K562 (cell line): Measurements from ENCODE around the gene PHOSPHO1. TPM values are rescaled to one million over a fixed set of nuclear protein-coding genes. Genes with fewer than 3 reads are reported as not detected.

Experiments
- BACH1 ChIP-seq: fragments of 200-800 bp; sonication (Bioruptor generic); IDR thresholded peaks from 2 replicates; pipeline ENCODE4 v1.6.1; 2016; ENCODE audit warnings: missing genetic modification characterization, missing compliant biosample characterization
- CHAMP1 ChIP-seq: fragments of 450-650 bp; IDR thresholded peaks from 2 replicates; pipeline ENCODE4 v1.6.1; 2016; ENCODE audit warnings: mild to moderate bottlenecking
- DIDO1 ChIP-seq: fragments of 450-650 bp; IDR thresholded peaks from 2 replicates; pipeline ENCODE4 v1.6.1; 2016; ENCODE audit warnings: low read depth, missing biosample characterization, missing genetic modification characterization
- DPF2 ChIP-seq: fragments of 450-650 bp; IDR thresholded peaks from 2 replicates; pipeline ENCODE4 v1.6.1; 2016
- E2F4 ChIP-seq: sonication (generic); formaldehyde crosslinking; IDR thresholded peaks from 2 replicates; pipeline ENCODE4 v1.8.0; 2022; ENCODE audit warnings: mild to moderate bottlenecking, low read depth, missing genetic modification reagents
- HEY1 ChIP-seq: fragments of 250-450 bp; sonication (Bioruptor Pico); IDR thresholded peaks from 2 replicates; pipeline ENCODE4 v1.5.0; 2020; ENCODE audit warnings: mild to moderate bottlenecking, moderate library complexity, borderline replicate concordance
- PHF21A ChIP-seq: fragments of 450-650 bp; IDR thresholded peaks from 2 replicates; pipeline ENCODE4 v1.6.1; 2017; ENCODE audit warnings: low read depth, borderline replicate concordance
- RBM25 ChIP-seq: fragments of 200-400 bp; formaldehyde crosslinking; IDR thresholded peaks from 2 replicates; pipeline ENCODE4 v1.6.1; 2018; ENCODE audit warnings: low read length, low read depth, moderate library complexity; ENCODE audit not compliant: severe bottlenecking
- RBM39 ChIP-seq: fragments of 200-400 bp; formaldehyde crosslinking; optimal IDR thresholded peaks from 2 replicates; pipeline ENCODE3; 2018; ENCODE audit warnings: low read depth, low read length
- RNF2 ChIP-seq: sonication (generic); IDR thresholded peaks from 2 replicates; pipeline ENCODE4 v1.6.1; 2016
- SMARCA5 ChIP-seq: fragments of 450-650 bp; IDR thresholded peaks from 2 replicates; pipeline ENCODE4 v1.6.1; 2016
- TSC22D4 ChIP-seq: fragments of 450-650 bp; IDR thresholded peaks from 2 replicates; pipeline ENCODE4 v1.6.1; 2016; ENCODE audit warnings: missing genetic modification characterization, missing biosample characterization, control low read depth
- ZNF134 ChIP-seq: fragments of 250-450 bp; sonication (Bioruptor Pico); conservative IDR thresholded peaks from 2 replicates; pipeline ENCODE4 v1.4.0; 2020
- ZNF175 ChIP-seq: fragments of 200-800 bp; sonication (Bioruptor generic); IDR thresholded peaks from 2 replicates; pipeline ENCODE4 v1.6.1; 2016; ENCODE audit warnings: low read depth, mild to moderate bottlenecking, missing genetic modification characterization, missing compliant biosample characterization
- ZNF239 ChIP-seq: fragments of 250-450 bp; sonication (Bioruptor Pico); IDR thresholded peaks from 2 replicates; pipeline ENCODE4 v1.4.0; 2020; ENCODE audit warnings: mild to moderate bottlenecking
- ZNF561 ChIP-seq: fragments of 450-650 bp; formaldehyde crosslinking; conservative IDR thresholded peaks from 2 replicates; pipeline ENCODE4 v1.4.0; 2020; ENCODE audit warnings: mild to moderate bottlenecking, moderate library complexity
- ZNF764 ChIP-seq: fragments of 250-450 bp; sonication (Bioruptor Pico); IDR thresholded peaks from 2 replicates; pipeline ENCODE4 v1.4.0; 2020; ENCODE audit warnings: low read depth, mild to moderate bottlenecking, moderate library complexity
- polyA plus RNA-seq, 8 experiments: library from polyadenylated mRNA; depleted of rRNA in 4 of 8; stranded (reverse) in 5 of 8; unstranded in 3 of 8; fragments of >200 nt; fragmentation: Nextera tagmentation in 2 of 8; fragmentation: Illumina TruSeq in 1 of 8; extraction: Ambion mirVana in 2 of 8; extraction: Trizol in 1 of 8; gene quantifications; 2 replicates each; pipeline versions ENCODE4 v1.2.1 to v1.2.3, GENCODE V29; 2011 to 2014; ENCODE audit warnings: inconsistent platforms in 1 of 8, missing spikeins in 1 of 8
- total RNA-seq, 7 experiments: library from RNA; depleted of rRNA in 6 of 7; stranded (reverse); fragments of >200 nt in 6 of 7; fragmentation: Illumina TruSeq in 2 of 7; extraction: Trizol in 2 of 7; gene quantifications; 2 replicates each; pipeline versions ENCODE4 v1.2.1 to v1.2.3, GENCODE V29; 2011 to 2021; ENCODE audit warnings: low replicate concordance in 1 of 7
- TF ChIP-seq, protein P1 (sequence below), 2 experiments: fragments of 450-650 bp; IDR thresholded peaks; 2 replicates each; pipeline ENCODE4 v1.6.1; 2018; ENCODE audit warnings: mild to moderate bottlenecking in 2 of 2, low read depth in 1 of 2; ENCODE audit not compliant: partially characterized antibody in 2 of 2
- TF ChIP-seq, protein P2 (sequence below): sonication (generic); formaldehyde crosslinking; IDR thresholded peaks from 2 replicates; pipeline ENCODE4 v1.8.0; 2022; ENCODE audit warnings: mild to moderate bottlenecking, missing genetic modification reagents

PHOSPHO1 gene
- total and polyA plus RNA-seq, 9 of the 15 experiments (the other 6 are each of a cell fraction or from before 2014, with no cell fraction given), result 0.06 to 0.07 TPM; not detected in 7

DNA sequence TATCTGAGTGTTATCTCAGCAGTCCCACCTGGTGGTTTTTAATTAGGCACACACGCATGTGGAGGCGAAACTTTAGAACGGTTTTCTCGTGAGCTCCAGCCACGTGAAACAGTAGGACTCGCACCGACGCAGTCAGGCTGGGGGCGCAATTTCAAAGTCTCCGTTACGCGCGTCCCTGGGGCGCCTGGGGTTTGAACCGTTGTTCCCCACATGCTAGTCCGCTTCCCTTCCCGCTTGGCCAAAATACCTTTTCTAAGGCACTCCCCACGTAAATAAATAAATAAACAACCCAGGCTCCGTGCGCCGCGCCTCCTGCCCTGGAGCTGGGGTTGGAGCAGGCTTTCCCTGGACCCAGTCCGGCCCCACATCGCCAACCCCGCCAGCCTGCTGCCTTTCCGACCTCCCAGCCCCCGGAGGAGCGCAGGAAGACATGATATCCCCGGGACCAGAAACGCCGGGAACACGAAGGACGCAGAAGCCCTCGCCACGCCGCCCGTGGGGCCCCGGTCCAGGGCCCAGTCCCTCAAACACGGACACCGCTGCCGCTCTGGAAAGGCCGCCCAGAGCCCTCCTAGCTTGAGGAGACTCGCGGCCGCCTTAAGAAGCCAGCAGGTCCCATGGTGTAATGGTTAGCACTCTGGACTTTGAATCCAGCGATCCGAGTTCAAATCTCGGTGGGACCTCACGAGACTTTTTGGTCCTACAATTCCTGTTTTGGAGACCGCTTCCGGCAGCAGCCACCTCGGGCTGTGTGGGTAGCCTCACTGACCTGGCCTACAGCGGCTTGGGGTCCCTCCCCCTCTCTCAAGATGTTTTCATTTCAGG is 38.5 kb downstream of the PHOSPHO1 start (continued):
- TF ChIP-seq, protein P1, sequence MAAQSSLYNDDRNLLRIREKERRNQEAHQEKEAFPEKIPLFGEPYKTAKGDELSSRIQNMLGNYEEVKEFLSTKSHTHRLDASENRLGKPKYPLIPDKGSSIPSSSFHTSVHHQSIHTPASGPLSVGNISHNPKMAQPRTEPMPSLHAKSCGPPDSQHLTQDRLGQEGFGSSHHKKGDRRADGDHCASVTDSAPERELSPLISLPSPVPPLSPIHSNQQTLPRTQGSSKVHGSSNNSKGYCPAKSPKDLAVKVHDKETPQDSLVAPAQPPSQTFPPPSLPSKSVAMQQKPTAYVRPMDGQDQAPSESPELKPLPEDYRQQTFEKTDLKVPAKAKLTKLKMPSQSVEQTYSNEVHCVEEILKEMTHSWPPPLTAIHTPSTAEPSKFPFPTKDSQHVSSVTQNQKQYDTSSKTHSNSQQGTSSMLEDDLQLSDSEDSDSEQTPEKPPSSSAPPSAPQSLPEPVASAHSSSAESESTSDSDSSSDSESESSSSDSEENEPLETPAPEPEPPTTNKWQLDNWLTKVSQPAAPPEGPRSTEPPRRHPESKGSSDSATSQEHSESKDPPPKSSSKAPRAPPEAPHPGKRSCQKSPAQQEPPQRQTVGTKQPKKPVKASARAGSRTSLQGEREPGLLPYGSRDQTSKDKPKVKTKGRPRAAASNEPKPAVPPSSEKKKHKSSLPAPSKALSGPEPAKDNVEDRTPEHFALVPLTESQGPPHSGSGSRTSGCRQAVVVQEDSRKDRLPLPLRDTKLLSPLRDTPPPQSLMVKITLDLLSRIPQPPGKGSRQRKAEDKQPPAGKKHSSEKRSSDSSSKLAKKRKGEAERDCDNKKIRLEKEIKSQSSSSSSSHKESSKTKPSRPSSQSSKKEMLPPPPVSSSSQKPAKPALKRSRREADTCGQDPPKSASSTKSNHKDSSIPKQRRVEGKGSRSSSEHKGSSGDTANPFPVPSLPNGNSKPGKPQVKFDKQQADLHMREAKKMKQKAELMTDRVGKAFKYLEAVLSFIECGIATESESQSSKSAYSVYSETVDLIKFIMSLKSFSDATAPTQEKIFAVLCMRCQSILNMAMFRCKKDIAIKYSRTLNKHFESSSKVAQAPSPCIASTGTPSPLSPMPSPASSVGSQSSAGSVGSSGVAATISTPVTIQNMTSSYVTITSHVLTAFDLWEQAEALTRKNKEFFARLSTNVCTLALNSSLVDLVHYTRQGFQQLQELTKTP (IDR thresholded peaks at IDR 0.05; ENCODE audit: low read depth in 1 of 2, partially characterized antibody in 2 of 2), result no peak
- TF ChIP-seq SMARCA5, result peak; percentile 82
- TF ChIP-seq TSC22D4 (tag), result no peak
- peak; percentile 66; the same call in 1 of the 2 replicates for TF ChIP-seq HEY1 (CRISPR knock-in tag)
- peak; percentile 82 for TF ChIP-seq RBM39
- TF ChIP-seq DIDO1 (tag), result 0 out of 2 replicates have a peak, but pooled peaks have one; percentile 25
- TF ChIP-seq PHF21A, result peak; percentile 48; the same call in 1 of the 2 replicates
- no peak for TF ChIP-seq ZNF561 (CRISPR knock-in tag)
- no peak for TF ChIP-seq RBM25
- TF ChIP-seq ZNF239 (CRISPR knock-in tag), result no peak
- TF ChIP-seq ZNF764 (CRISPR knock-in tag), result no peak; the same call in none of the 2 replicates
- TF ChIP-seq, protein P2, sequence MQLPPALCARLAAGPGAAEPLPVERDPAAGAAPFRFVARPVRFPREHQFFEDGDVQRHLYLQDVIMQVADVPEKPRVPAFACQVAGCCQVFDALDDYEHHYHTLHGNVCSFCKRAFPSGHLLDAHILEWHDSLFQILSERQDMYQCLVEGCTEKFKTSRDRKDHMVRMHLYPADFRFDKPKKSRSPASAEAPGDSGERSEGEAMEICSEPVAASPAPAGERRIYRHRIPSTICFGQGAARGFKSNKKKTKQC (CRISPR knock-in tag), result peak; percentile 30; the same call in 1 of the 2 replicates
- TF ChIP-seq ZNF175 (CRISPR knock-in tag), result peak; percentile 62; the same call in 1 of the 2 replicates
- TF ChIP-seq RNF2, result peak; percentile 79; the same call in 1 of the 2 replicates
- TF ChIP-seq E2F4, result peak; percentile 95
- TF ChIP-seq ZNF134, result 0 out of 2 replicates have a peak, but pooled peaks have one; percentile 7
- TF ChIP-seq BACH1, result 0 out of 2 replicates have a peak, but pooled peaks have one; percentile 49
- no peak for TF ChIP-seq DPF2
- TF ChIP-seq CHAMP1, result 0 out of 2 replicates have a peak, but pooled peaks have one; percentile 18
